ENCODE measurements around the gene KYAT1.
"Not testable (repeated sequence)": the region's sequence is repeated elsewhere in the genome, so short reads cannot be mapped to it uniquely, and the experiment has no call there.

Gene KYAT1

GRCh38 chr9:128800061-128800460 is 81.7 kb downstream of the KYAT1 start:
- TF ChIP-seq CTCF (IDR thresholded peaks at IDR 0.05; ENCODE audit: low read depth, low read length), result no peak
- H3K9me3 ChIP-seq, result no peaks in the 10 kb centered on the region
- H3K4me3 ChIP-seq (ENCODE audit: low read depth, low read length), result no peak overlapping the region
- no peaks in the 10 kb centered on the region for H3K27me3 ChIP-seq
- no peaks in the 10 kb centered on the region for H3K4me1 ChIP-seq
- H3K36me3 ChIP-seq, result peaks cover 34% of the 10 kb centered on the region
- no peak for DNase-seq

DNA sequence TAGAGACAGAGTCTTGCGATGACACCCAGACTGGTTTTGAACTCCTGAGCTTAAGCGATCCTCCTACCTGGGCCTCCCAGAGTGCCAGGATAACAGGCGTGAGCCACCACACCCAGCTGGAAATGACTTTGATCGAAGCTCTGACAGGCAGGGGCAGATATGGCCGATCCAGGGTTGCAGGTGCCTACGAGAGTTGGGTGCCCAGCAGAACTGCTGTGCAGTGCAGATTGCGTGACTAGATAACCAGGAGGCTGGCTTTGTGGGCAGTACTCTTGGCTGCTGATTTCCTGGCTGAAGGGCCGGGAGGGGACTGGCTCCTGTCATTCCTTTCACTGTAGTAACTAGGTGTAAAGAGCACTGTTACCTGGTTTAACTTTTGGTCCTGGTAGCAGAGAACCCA is 82.9 kb downstream of the KYAT1 start:
- Histone ChIP-seq H3K36me3 (peaks cover 32% of the 10 kb centered on the region), H3K4me1 (no peaks in the 10 kb centered on the region), H3K9me3 (no peaks in the 10 kb centered on the region)

DNA sequence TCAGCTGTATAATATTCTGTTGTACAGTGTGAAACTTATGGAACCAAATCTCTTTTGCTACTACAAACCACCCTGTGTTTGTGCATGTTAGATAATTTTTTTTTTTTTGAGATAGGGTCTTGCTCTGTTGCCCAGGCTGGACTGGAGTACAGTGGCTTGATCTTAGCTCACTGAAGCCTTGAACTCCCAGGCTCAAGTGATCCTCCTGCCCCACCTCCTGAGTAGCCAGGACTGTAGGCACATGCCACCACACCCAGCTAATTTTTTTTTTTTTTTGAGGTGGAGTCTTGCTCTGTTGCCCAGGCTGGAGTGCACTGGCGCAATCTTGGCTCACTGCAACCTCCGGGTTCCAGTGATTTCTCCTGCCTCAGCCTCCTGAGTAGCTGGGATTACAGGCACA is 86.8 kb downstream of the KYAT1 start:
- not testable (repeated sequence) for DNase-seq; H3K9me3 ChIP-seq; H3K4me3 ChIP-seq (ENCODE audit: low read depth, low read length); H3K4me1 ChIP-seq; H3K27me3 ChIP-seq
- peaks cover 47% of the 10 kb centered on the region for H3K36me3 ChIP-seq

More for the DNA sequence above, 82.9 kb downstream of the KYAT1 start:
- Histone ChIP-seq H3K27me3 (no peaks in the 10 kb centered on the region), H3K4me3 (ENCODE audit: low read depth, low read length) (no peak overlapping the region)
- DNase-seq, result no peak
- no peak for TF ChIP-seq CTCF (IDR thresholded peaks at IDR 0.05; ENCODE audit: low read depth, low read length)

DNA sequence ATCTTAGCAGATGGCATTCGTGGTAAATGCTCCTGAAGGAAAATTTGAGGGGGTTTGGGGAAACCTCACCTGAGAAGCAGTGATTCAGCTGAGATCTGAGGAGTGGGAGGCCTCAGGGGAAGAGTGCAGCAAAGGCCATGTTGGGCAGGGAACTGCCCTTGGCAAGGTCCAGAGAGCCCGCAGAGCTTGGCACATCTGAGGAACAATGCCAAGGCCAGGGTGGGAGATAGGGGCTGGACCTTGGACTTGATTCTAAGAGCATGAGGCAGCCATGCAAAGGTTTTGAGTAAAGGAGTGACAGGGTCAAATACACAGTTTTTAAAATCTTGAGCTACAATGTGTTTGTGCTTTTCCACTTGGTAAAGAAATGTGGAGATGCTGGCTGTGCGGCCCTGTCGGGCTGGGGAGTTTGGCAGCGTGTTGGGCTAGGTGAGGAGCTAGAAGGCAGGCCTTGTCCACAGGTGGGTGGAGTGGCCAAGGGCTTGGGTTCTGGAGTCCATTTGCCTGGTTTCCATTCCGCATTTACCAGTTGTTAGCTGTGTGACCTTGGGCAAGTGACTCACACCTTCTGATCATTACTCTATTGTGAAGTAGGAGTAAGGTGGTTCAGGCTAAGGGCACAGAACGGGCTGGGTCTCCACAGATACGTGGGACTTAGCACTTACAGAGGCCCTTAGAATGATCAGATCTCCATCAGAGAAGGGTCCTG is 88.6 kb downstream of the KYAT1 start:
- H3K27me3 ChIP-seq, result no peaks in the 10 kb centered on the region
- H3K4me1 ChIP-seq, result no peaks in the 10 kb centered on the region
- TF ChIP-seq CTCF (IDR thresholded peaks at IDR 0.05; ENCODE audit: low read depth, low read length), result no peak
- H3K4me3 ChIP-seq (ENCODE audit: low read depth, low read length), result no peak overlapping the region
- DNase-seq, result no peak
- no peaks in the 10 kb centered on the region for H3K9me3 ChIP-seq
- peaks cover 37% of the 10 kb centered on the region for H3K36me3 ChIP-seq

GRCh38 chr9:128792134-128792533 is 89.6 kb downstream of the KYAT1 start:
- Histone ChIP-seq H3K4me3 (ENCODE audit: low read depth, low read length) (no peak overlapping the region), H3K36me3 (peaks cover 27% of the 10 kb centered on the region), H3K27me3 (no peaks in the 10 kb centered on the region), H3K9me3 (no peaks in the 10 kb centered on the region), H3K4me1 (no peaks in the 10 kb centered on the region)
- DNase-seq, result no peak
- TF ChIP-seq CTCF (IDR thresholded peaks at IDR 0.05; ENCODE audit: low read depth, low read length), result no peak

GRCh38 chr9:128790536-128790935 is 91.2 kb downstream of the KYAT1 start:
- Histone ChIP-seq H3K36me3 (peaks cover 23% of the 10 kb centered on the region), H3K4me1 (no peaks in the 10 kb centered on the region), H3K4me3 (ENCODE audit: low read depth, low read length) (no peak overlapping the region), H3K9me3 (no peaks in the 10 kb centered on the region), H3K27me3 (no peaks in the 10 kb centered on the region)
- DNase-seq, result no peak
- TF ChIP-seq CTCF (IDR thresholded peaks at IDR 0.05; ENCODE audit: low read depth, low read length), result no peak

Data from BE2C (cell line).